Heart left ventricle (tissue), 13 donors: ENCODE results near the gene MOGAT1.

Experiments used
- POLR2A ChIP-seq, 2 donors: fragments of 450-650 bp; IDR thresholded peaks; one replicate each; pipeline ENCODE4 v1.6.1; 2017; ENCODE audit warnings: antibody characterized with exemption in 2 of 2, mild to moderate bottlenecking in 2 of 2, moderate library complexity in 2 of 2
- TF ChIP-seq, protein P1 (sequence below), 12 donors: fragments of 200-600 bp; sonication (generic) in 4 of 12; IDR thresholded peaks; one replicate each; pipeline versions ENCODE4 v1.5.0 to v1.8.0; 2018 to 2022; ENCODE audit warnings: antibody characterized with exemption in 12 of 12, mild to moderate bottlenecking in 5 of 12
- donor health status: ischemic (EF 13 %, LVEDD 7.1; RV severe dilation, severe dysfunction).
- donor health status: DM: no; HTN: yes; CAD: no.
- donor health status: DM: no; HTN: no; CAD: no.
- donor health status: ischemic (EF 25% LVEDD 6.9; RV normal size, moderate dysfunction).
- donor health status: ischemic (EF 25% LVEDD 5.7; RV mildly dilated, moderate dysfunction).
- donor health status: ischemic (EF 35%, LVEDD 5.7; RV mildly dilated, moderate dysfunction).
- donor health status: nonischemic (EF 11% LVEDD 7.7; RV severe dilation, severe dysfunction).
- donor health status: DM: yes; HTN: yes; CAD: no.
- donor health status: PGD.
- donor health status: ischemic (EF 29% LVEDD 5.4; RV normal size, mild dysfunction).
- donor health status: nonischemic (EF 23%, LVEDD 6.1; RV moderate dilation, normal function).

DNA sequence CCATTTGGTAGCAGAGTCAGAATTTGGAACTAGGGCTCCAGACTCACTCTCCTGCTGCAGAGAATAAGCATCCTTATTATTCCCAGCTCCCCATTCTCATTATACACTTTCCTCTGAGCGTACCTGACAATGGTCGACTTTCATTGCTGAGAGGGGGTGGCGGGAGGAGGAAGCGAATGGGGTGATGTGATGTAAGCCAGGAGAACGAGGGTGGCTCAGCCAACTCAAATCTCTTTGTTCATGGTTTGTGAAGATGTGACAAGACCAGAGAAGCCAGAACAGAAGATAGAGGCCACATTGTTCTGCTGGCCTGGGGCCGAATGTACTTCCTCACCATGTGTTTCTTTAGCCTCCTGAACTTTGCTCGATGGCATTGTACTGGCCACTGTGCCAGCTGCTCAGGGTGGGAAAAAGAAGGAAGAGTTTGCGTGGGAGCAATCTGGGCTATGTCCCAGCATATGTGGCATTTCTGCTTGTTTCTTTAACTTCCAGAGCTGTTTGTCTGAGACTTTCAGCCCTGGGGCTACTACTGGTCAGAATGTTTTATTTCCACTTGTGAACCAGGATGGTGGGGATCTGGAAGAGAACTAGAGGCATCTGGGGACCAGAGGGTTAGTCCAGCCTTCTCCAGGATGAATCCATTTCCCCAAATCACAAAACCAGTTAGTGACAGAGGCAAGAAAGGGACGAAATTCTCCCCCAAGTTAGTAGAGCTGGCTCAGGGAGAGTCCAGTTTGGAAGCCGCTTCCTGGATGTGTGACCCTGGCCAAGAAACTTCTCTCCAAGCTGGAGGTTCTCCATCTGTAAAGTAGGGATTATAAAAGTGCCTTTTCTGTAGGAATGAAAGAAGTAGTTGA, 62.6 kb downstream of the MOGAT1 start:
- TF ChIP-seq, protein P1, sequence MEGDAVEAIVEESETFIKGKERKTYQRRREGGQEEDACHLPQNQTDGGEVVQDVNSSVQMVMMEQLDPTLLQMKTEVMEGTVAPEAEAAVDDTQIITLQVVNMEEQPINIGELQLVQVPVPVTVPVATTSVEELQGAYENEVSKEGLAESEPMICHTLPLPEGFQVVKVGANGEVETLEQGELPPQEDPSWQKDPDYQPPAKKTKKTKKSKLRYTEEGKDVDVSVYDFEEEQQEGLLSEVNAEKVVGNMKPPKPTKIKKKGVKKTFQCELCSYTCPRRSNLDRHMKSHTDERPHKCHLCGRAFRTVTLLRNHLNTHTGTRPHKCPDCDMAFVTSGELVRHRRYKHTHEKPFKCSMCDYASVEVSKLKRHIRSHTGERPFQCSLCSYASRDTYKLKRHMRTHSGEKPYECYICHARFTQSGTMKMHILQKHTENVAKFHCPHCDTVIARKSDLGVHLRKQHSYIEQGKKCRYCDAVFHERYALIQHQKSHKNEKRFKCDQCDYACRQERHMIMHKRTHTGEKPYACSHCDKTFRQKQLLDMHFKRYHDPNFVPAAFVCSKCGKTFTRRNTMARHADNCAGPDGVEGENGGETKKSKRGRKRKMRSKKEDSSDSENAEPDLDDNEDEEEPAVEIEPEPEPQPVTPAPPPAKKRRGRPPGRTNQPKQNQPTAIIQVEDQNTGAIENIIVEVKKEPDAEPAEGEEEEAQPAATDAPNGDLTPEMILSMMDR (IDR thresholded peaks at IDR 0.05): no peak
- no peak for TF ChIP-seq POLR2A (IDR thresholded peaks at IDR 0.05)
